A549 (cell line): ENCODE data around the gene YTHDF2.

Source experiments
- EHMT2 ChIP-seq: fragments of 200-600 bp; sonication (generic); IDR thresholded peaks from 2 replicates; pipeline ENCODE4 v1.6.1; 2016; ENCODE audit warnings: antibody characterized with exemption, low read depth, mild to moderate bottlenecking, moderate library complexity
- FOSB ChIP-seq: fragments of 250-450 bp; sonication (Bioruptor Pico); IDR thresholded peaks from 2 replicates; pipeline ENCODE4 v1.5.0; 2020; ENCODE audit warnings: mild to moderate bottlenecking, moderate library complexity
- KDM1A ChIP-seq: fragments of 200-600 bp; sonication (generic); IDR thresholded peaks from 2 replicates; pipeline ENCODE4 v1.6.1; 2016; ENCODE audit warnings: low read depth, mild to moderate bottlenecking
- MAFK ChIP-seq: fragments of 450-650 bp; IDR thresholded peaks from 2 replicates; pipeline ENCODE4 v1.6.1; 2014; ENCODE audit not compliant: partially characterized antibody
- RAD21 ChIP-seq, 2 experiments: fragments of >200 bp in 1 of 2; sonication (Bioruptor Twin) in 1 of 2; formaldehyde crosslinking in 1 of 2; IDR thresholded peaks in 1 of 2; conservative IDR thresholded peaks in 1 of 2; 2 replicates in 1 of 2; 3 replicates in 1 of 2; pipeline ENCODE4 v1.6.1; 2012 to 2018; ENCODE audit warnings: inconsistent platforms in 1 of 2
- RFX5 ChIP-seq: fragments of 450-650 bp; IDR thresholded peaks from 2 replicates; pipeline ENCODE4 v1.7.1; 2014; ENCODE audit warnings: antibody characterized with exemption, mild to moderate bottlenecking, moderate library complexity
- SMC3 ChIP-seq: fragments of >200 bp; sonication (Bioruptor Twin); formaldehyde crosslinking; IDR thresholded peaks from 3 replicates; pipeline ENCODE4 v1.6.1; 2018; ENCODE audit warnings: inconsistent platforms
- ZFP36 ChIP-seq: fragments of 450-650 bp; IDR thresholded peaks from 2 replicates; pipeline ENCODE4 v1.6.1; 2014; ENCODE audit warnings: borderline replicate concordance; ENCODE audit not compliant: partially characterized antibody
- TF ChIP-seq, protein P1 (sequence below): fragments of >200 bp; sonication (Bioruptor Twin); formaldehyde crosslinking; IDR thresholded peaks from 3 replicates; pipeline ENCODE4 v1.5.1; 2016
- TF ChIP-seq, protein P2 (sequence below): fragments of 200-600 bp; sonication (generic); IDR thresholded peaks from 2 replicates; pipeline ENCODE4 v1.6.1; 2016; ENCODE audit warnings: antibody characterized with exemption, mild to moderate bottlenecking, moderate library complexity
- TF ChIP-seq, protein P3 (sequence below): fragments of 250-450 bp; sonication (Bioruptor Pico); IDR thresholded peaks from 2 replicates; pipeline ENCODE4 v1.5.0; 2021; ENCODE audit warnings: mild to moderate bottlenecking, moderate library complexity, borderline replicate concordance

DNA sequence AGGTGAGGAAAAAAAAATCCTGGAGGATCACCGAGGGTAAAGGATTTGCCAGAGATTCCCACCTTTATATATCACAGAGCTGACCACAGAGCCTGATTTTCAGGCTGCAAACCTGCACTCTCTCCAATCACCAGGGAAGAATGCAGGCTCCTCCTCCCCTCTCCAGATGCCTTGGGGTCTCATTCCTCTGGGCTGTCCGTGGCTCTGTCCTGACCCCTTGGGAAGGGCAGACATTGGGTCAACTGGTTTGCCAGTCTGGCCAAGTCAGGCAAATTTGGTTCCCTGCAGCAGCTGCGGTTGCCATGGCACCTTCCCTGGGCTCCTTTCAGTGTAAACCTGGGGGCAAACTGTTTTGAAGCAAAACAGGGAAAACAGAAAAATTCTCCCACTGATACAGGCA lies 63.6 kb downstream of the YTHDF2 start:
- TF ChIP-seq, protein P1, sequence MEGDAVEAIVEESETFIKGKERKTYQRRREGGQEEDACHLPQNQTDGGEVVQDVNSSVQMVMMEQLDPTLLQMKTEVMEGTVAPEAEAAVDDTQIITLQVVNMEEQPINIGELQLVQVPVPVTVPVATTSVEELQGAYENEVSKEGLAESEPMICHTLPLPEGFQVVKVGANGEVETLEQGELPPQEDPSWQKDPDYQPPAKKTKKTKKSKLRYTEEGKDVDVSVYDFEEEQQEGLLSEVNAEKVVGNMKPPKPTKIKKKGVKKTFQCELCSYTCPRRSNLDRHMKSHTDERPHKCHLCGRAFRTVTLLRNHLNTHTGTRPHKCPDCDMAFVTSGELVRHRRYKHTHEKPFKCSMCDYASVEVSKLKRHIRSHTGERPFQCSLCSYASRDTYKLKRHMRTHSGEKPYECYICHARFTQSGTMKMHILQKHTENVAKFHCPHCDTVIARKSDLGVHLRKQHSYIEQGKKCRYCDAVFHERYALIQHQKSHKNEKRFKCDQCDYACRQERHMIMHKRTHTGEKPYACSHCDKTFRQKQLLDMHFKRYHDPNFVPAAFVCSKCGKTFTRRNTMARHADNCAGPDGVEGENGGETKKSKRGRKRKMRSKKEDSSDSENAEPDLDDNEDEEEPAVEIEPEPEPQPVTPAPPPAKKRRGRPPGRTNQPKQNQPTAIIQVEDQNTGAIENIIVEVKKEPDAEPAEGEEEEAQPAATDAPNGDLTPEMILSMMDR, result no peak
- no peak for TF ChIP-seq ZFP36
- no peak for TF ChIP-seq SMC3
- no peak for TF ChIP-seq FOSB (CRISPR knock-in tag)
- TF ChIP-seq, protein P2, sequence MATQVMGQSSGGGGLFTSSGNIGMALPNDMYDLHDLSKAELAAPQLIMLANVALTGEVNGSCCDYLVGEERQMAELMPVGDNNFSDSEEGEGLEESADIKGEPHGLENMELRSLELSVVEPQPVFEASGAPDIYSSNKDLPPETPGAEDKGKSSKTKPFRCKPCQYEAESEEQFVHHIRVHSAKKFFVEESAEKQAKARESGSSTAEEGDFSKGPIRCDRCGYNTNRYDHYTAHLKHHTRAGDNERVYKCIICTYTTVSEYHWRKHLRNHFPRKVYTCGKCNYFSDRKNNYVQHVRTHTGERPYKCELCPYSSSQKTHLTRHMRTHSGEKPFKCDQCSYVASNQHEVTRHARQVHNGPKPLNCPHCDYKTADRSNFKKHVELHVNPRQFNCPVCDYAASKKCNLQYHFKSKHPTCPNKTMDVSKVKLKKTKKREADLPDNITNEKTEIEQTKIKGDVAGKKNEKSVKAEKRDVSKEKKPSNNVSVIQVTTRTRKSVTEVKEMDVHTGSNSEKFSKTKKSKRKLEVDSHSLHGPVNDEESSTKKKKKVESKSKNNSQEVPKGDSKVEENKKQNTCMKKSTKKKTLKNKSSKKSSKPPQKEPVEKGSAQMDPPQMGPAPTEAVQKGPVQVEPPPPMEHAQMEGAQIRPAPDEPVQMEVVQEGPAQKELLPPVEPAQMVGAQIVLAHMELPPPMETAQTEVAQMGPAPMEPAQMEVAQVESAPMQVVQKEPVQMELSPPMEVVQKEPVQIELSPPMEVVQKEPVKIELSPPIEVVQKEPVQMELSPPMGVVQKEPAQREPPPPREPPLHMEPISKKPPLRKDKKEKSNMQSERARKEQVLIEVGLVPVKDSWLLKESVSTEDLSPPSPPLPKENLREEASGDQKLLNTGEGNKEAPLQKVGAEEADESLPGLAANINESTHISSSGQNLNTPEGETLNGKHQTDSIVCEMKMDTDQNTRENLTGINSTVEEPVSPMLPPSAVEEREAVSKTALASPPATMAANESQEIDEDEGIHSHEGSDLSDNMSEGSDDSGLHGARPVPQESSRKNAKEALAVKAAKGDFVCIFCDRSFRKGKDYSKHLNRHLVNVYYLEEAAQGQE, result no peak
- no peak for TF ChIP-seq EHMT2
- no peak for TF ChIP-seq MAFK
- TF ChIP-seq, protein P3, sequence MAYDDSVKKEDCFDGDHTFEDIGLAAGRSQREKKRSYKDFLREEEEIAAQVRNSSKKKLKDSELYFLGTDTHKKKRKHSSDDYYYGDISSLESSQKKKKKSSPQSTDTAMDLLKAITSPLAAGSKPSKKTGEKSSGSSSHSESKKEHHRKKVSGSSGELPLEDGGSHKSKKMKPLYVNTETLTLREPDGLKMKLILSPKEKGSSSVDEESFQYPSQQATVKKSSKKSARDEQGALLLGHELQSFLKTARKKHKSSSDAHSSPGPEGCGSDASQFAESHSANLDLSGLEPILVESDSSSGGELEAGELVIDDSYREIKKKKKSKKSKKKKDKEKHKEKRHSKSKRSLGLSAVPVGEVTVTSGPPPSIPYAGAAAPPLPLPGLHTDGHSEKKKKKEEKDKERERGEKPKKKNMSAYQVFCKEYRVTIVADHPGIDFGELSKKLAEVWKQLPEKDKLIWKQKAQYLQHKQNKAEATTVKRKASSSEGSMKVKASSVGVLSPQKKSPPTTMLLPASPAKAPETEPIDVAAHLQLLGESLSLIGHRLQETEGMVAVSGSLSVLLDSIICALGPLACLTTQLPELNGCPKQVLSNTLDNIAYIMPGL, result no peak
- TF ChIP-seq RFX5, result no peak
- no peak for TF ChIP-seq RAD21 (conservative IDR thresholded peaks at IDR 0.05 in 1 of 2, IDR thresholded peaks at IDR 0.05 in 1 of 2)
- TF ChIP-seq KDM1A, result no peak
